Thymus (tissue), 11 donors: ENCODE results near the gene ADAMTSL1. TPM values are rescaled to one million over a fixed set of nuclear protein-coding genes. Genes with fewer than 3 reads are reported as not detected.

ENCODE experiments used
- DNase-seq, 9 donors: peaks; one replicate each; pipeline ENCODE4 v3.0.0-alpha.2; 2013; ENCODE audit warnings: low spot score in 9 of 9, low read depth in 6 of 9, missing footprints in 1 of 9
- H3K27ac ChIP-seq, 2 donors: one replicate each; pipeline ENCODE4 v1.5.1; 2013; ENCODE audit warnings: control low read depth in 1 of 2, low read depth in 1 of 2, low read length in 1 of 2, mild to moderate bottlenecking in 1 of 2, moderate library complexity in 1 of 2
- H3K27me3 ChIP-seq, 2 donors: one replicate each; pipeline ENCODE4 v1.5.1; 2013; ENCODE audit warnings: low read length in 1 of 2; ENCODE audit not compliant: control insufficient read depth in 2 of 2, insufficient read depth in 1 of 2
- H3K36me3 ChIP-seq, 2 donors: one replicate each; pipeline ENCODE4 v1.5.1; 2013; ENCODE audit warnings: low read length in 1 of 2, mild to moderate bottlenecking in 1 of 2, moderate library complexity in 1 of 2; ENCODE audit not compliant: control insufficient read depth in 2 of 2, insufficient read depth in 2 of 2
- H3K4me1 ChIP-seq, 2 donors: one replicate each; pipeline ENCODE4 v1.5.1; 2013; ENCODE audit warnings: low read length in 2 of 2; ENCODE audit not compliant: control insufficient read depth in 2 of 2, insufficient read depth in 2 of 2
- H3K4me3 ChIP-seq, 2 donors: one replicate each; pipeline ENCODE4 v1.5.1; 2013; ENCODE audit warnings: low read length in 2 of 2, control low read depth in 1 of 2, mild to moderate bottlenecking in 1 of 2
- H3K9me3 ChIP-seq, 2 donors: one replicate each; pipeline ENCODE4 v1.5.1; 2013; ENCODE audit warnings: low read length in 1 of 2, mild to moderate bottlenecking in 1 of 2; ENCODE audit not compliant: control insufficient read depth in 2 of 2, insufficient read depth in 1 of 2
- WGBS: extraction: QIAGEN DNeasy Blood & Tissue Kit; methylation state at CpG from one replicate; pipeline ENCODE4 v1.1.7; 2013; 5-methylcytosine and 5-hydroxymethylcytosine counted together
- polyA plus RNA-seq: library from polyadenylated mRNA; stranded (reverse); fragments of 200-250 nt; gene quantifications from one replicate; pipeline ENCODE4 v1.2.3, GENCODE V29; 2013
- total RNA-seq: library from RNA; stranded (reverse); fragments of 120-200 nt; gene quantifications from one replicate; pipeline ENCODE4 v1.2.4, GENCODE V29; 2013
- donor health status: healthy.

The ADAMTSL1 gene
- total and polyA plus RNA-seq, 2 donors: 0.34 to 2.3 TPM

- H3K27me3 ChIP-seq: no peaks in the 10 kb centered on the region
- H3K4me1 ChIP-seq: no peaks in the 10 kb centered on the region
- no peak overlapping the region for H3K4me3 ChIP-seq
- DNase-seq: no peak
- no peaks in the 10 kb centered on the region for H3K9me3 ChIP-seq
- H3K36me3 ChIP-seq: no peaks in the 10 kb centered on the region
- H3K27ac ChIP-seq: no peak overlapping the region
- WGBS: 89% methylated on average over 6 of the region's 6 CpGs
Observed at GRCh38 chr9:18554244-18554643, 80.3 kb downstream of the ADAMTSL1 start.

GRCh38 chr9:18555105-18555883 is 81.3 kb downstream of the ADAMTSL1 start:
- 77% methylated on average over 5 of the region's 5 CpGs for WGBS
- Histone ChIP-seq H3K27ac (no peak overlapping the region), H3K36me3 (no peaks in the 10 kb centered on the region)

GRCh38 chr9:18564018-18564880 is 90.3 kb downstream of the ADAMTSL1 start:
- H3K9me3 ChIP-seq: peaks cover 0 to 12% of the 10 kb centered on the region in 2 donors
- H3K4me1 ChIP-seq: no peaks in the 10 kb centered on the region
- 95% methylated on average over 15 of the region's 15 CpGs for WGBS
- DNase-seq: no peak
- no peak overlapping the region for H3K4me3 ChIP-seq
- H3K27ac ChIP-seq: no peak overlapping the region
- H3K27me3 ChIP-seq: no peaks in the 10 kb centered on the region
- H3K36me3 ChIP-seq: no peaks in the 10 kb centered on the region

More at GRCh38 chr9:18555105-18555883, 81.3 kb downstream of the ADAMTSL1 start:
- Histone ChIP-seq H3K4me3 (no peak overlapping the region), H3K4me1 (no peaks in the 10 kb centered on the region), H3K27me3 (no peaks in the 10 kb centered on the region), H3K9me3 (no peaks in the 10 kb centered on the region)
- no peak for DNase-seq

- Histone ChIP-seq H3K36me3 (no peaks in the 10 kb centered on the region), H3K27me3 (no peaks in the 10 kb centered on the region), H3K9me3 (peaks cover 0 to 12% of the 10 kb centered on the region in 2 donors), H3K4me3 (no peak overlapping the region), H3K4me1 (no peaks in the 10 kb centered on the region), H3K27ac (no peak overlapping the region)
- DNase-seq: no peak
- WGBS: 92% methylated on average over 5 of the region's 5 CpGs
Observed at GRCh38 chr9:18566121-18566520, 92.2 kb downstream of the ADAMTSL1 start.

GRCh38 chr9:18568973-18569372 is 95.0 kb downstream of the ADAMTSL1 start:
- no peaks in the 10 kb centered on the region for H3K4me1 ChIP-seq
- H3K9me3 ChIP-seq: peaks cover 0 to 4% of the 10 kb centered on the region in 2 donors
- H3K27me3 ChIP-seq: no peaks in the 10 kb centered on the region
- no peak overlapping the region for H3K4me3 ChIP-seq
- DNase-seq: no peak
- H3K36me3 ChIP-seq: no peaks in the 10 kb centered on the region
- no peak overlapping the region for H3K27ac ChIP-seq
- 93% methylated on average over 4 of the region's 4 CpGs for WGBS

- 91% methylated on average over 3 of the region's 3 CpGs for WGBS
- Histone ChIP-seq H3K36me3 (no peaks in the 10 kb centered on the region), H3K27me3 (no peaks in the 10 kb centered on the region), H3K9me3 (no peaks in the 10 kb centered on the region), H3K27ac (no peak overlapping the region), H3K4me1 (no peaks in the 10 kb centered on the region), H3K4me3 (no peak overlapping the region)
- DNase-seq: no peak
Observed at GRCh38 chr9:18569941-18570630, 96.1 kb downstream of the ADAMTSL1 start.

GRCh38 chr9:18573021-18573556 is 99.1 kb downstream of the ADAMTSL1 start:
- no peak overlapping the region for H3K4me3 ChIP-seq
- no peaks in the 10 kb centered on the region for H3K36me3 ChIP-seq
- no peak for DNase-seq
- H3K27me3 ChIP-seq: no peaks in the 10 kb centered on the region
- no peaks in the 10 kb centered on the region for H3K4me1 ChIP-seq
- H3K9me3 ChIP-seq: no peaks in the 10 kb centered on the region
- H3K27ac ChIP-seq: no peak overlapping the region
- 84% methylated on average over 1 of the region's 1 CpG for WGBS

GRCh38 chr9:18575686-18576085 is 101.7 kb downstream of the ADAMTSL1 start:
- Histone ChIP-seq H3K4me3 (no peak overlapping the region), H3K27ac (no peak overlapping the region), H3K36me3 (no peaks in the 10 kb centered on the region), H3K4me1 (no peaks in the 10 kb centered on the region), H3K9me3 (no peaks in the 10 kb centered on the region), H3K27me3 (no peaks in the 10 kb centered on the region)
- WGBS: 85% methylated on average over 1 of the region's 1 CpG
- no peak for DNase-seq
